ENCODE measurements around the gene HOXB5.

DNA sequence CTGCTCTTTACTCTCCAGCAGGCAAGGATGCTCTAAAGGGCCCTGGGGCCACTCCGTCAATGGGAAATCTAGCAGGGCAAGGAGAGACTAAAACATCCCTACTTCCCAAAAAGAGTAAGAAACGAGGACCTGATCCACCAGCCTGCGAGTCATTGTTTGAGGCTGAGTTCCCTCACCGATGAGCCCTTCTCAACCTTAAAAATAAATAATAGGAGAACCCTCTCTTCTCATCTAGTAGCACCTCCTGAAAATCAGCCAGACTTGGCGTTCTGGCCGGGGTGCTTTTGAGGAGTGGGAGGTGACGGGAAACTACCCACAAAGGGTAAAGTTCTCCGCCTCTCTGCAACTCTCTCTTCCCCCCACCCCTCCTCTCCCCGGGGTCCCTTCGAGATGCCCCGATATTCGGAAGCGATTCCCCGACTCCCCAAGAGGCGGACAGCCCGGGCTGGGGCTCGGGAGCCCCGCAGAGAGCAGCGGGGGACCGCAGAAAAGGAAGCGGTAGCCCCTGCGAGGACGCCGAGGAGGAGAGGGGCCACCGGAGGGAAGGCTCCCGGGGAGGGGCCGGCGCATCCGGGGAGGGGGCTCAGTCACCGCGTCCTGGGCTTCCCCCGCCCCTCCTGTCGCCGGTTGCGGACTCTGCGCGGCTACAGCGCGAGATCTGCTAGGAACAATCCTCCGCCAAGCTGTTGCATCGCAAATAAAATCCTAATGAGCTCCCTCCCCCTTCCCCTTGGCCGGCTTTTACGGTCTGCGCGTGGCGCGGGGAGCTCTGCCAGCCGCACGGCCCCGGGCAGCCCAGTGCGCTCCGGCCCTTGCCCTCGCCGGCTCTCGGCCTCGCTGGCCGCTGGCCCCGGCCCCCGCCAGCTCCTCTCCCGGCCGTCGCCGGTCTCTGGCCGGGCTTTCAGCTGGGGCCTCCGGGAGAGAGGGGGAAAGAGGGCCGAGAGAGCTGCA, 31.2 kb upstream of the HOXB5 start:
- no peak for TF ChIP-seq SIN3A (IDR thresholded peaks at IDR 0.05; ENCODE audit: low read depth)
- TF ChIP-seq, protein P1, sequence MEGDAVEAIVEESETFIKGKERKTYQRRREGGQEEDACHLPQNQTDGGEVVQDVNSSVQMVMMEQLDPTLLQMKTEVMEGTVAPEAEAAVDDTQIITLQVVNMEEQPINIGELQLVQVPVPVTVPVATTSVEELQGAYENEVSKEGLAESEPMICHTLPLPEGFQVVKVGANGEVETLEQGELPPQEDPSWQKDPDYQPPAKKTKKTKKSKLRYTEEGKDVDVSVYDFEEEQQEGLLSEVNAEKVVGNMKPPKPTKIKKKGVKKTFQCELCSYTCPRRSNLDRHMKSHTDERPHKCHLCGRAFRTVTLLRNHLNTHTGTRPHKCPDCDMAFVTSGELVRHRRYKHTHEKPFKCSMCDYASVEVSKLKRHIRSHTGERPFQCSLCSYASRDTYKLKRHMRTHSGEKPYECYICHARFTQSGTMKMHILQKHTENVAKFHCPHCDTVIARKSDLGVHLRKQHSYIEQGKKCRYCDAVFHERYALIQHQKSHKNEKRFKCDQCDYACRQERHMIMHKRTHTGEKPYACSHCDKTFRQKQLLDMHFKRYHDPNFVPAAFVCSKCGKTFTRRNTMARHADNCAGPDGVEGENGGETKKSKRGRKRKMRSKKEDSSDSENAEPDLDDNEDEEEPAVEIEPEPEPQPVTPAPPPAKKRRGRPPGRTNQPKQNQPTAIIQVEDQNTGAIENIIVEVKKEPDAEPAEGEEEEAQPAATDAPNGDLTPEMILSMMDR (IDR thresholded peaks at IDR 0.05 in 2 of 3, conservative IDR thresholded peaks at IDR 0.05 in 1 of 3; ENCODE audit: borderline replicate concordance in 1 of 3, insufficient read depth in 1 of 3, low read depth in 2 of 3, low read length in 2 of 3) = no peak
- no peak; the same call in 1 of the 2 replicates for TF ChIP-seq ZFX (IDR thresholded peaks at IDR 0.05)

All from HCT116 (cell line).